ENCODE measurements around the gene CEP162.

GRCh38 chr6:84228198-84228543 lies 728 bp upstream of the CEP162 start:
- TF ChIP-seq, protein P1, sequence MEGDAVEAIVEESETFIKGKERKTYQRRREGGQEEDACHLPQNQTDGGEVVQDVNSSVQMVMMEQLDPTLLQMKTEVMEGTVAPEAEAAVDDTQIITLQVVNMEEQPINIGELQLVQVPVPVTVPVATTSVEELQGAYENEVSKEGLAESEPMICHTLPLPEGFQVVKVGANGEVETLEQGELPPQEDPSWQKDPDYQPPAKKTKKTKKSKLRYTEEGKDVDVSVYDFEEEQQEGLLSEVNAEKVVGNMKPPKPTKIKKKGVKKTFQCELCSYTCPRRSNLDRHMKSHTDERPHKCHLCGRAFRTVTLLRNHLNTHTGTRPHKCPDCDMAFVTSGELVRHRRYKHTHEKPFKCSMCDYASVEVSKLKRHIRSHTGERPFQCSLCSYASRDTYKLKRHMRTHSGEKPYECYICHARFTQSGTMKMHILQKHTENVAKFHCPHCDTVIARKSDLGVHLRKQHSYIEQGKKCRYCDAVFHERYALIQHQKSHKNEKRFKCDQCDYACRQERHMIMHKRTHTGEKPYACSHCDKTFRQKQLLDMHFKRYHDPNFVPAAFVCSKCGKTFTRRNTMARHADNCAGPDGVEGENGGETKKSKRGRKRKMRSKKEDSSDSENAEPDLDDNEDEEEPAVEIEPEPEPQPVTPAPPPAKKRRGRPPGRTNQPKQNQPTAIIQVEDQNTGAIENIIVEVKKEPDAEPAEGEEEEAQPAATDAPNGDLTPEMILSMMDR (conservative IDR thresholded peaks at IDR 0.05) = peak; percentile 49
- TF ChIP-seq ZFX (IDR thresholded peaks at IDR 0.05) = no peak

All from C4-2B (cell line).